Erythroblast (primary cell): ENCODE data around the gene PACS1.

Experiments
- DNase-seq, 2 experiments: peaks; one replicate each; lab custom pipeline; 2025; lab: John Stamatoyannopoulos, UW
- GATA1 ChIP-seq: IDR thresholded peaks from 2 replicates; pipeline ENCODE4 v1.6.1; 2011; ENCODE audit warnings: low read depth, mild to moderate bottlenecking, control low read depth, low read length, moderate library complexity
- POLR2A ChIP-seq: IDR thresholded peaks from 2 replicates; pipeline ENCODE4 v1.6.1; 2011; ENCODE audit warnings: mild to moderate bottlenecking, low read length

Gene PACS1

GRCh38 chr11:66142370-66143263 is 72.5 kb downstream of the PACS1 start:
- no peak for DNase-seq
- TF ChIP-seq GATA1 (no peak), POLR2A (no peak)

DNA sequence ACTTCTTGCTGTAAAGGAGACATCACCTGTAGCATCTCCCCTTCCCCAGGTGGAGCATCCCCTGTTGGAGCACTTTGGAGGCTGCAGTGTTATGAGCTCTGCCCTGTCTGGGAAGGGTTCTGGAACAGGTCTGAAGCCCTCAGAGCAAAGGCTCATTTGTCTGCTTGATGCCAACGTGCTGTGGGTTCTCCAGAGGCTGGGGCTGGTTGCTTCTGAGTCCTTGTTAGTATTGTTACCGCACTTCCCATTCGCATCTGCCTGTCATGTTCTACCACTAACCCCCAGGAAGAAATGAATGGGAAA is 73.1 kb downstream of the PACS1 start:
- no peak for DNase-seq
- TF ChIP-seq GATA1, result no peak
- TF ChIP-seq POLR2A, result no peak

DNA sequence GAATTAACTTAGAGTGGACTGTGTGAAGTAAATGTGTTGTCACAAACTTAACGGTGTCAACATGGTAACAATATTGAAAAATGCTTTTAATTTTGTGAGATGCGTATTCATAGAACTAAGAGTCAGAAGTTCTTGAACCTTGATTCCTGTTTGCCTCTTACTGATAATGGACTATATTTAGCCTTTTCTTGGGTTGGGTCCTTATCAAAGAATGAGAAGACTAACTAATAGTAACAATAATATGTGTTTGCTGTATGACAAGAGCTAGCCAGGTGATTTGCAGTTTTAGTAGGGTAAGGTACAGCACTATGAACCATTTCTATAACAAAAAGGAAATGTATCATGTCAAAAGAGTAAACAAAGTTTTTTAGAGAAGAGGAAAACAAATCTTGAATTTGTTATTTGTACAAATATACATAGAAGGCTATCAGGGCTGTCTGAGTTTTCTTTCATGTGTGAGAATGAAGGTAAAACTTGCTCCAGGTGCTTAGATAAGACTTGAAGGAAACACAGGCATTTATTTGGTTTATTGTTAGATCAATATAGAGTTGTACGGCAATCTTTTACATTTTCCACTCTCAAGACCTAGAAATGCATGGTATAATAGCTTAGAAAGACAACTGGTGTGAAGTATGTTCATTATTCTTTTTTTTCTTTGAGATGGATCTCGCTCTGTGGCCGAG is 74.1 kb downstream of the PACS1 start:
- TF ChIP-seq POLR2A, result no peak
- no peak for TF ChIP-seq GATA1
- no peak for DNase-seq

DNA sequence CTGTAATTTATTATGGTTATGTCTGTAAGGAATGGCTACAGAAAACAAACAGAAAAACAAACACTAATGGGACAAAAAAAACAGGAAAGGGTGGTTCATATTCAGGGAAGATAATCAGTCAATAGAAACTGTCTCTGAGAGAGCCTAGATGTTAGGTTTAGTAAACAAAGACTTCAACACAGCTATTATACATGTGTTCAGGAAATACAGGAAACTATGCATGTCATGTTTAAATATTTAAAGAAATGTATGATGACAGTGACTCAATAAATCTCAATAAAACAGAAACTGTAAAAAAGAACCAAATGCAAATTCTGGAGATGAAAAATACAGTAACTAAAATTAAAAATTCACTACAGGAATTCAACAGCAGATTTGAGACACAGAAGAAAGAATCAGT is 76.0 kb downstream of the PACS1 start:
- no peak for DNase-seq
- TF ChIP-seq GATA1 (no peak), POLR2A (no peak)

GRCh38 chr11:66146940-66147339 is 76.9 kb downstream of the PACS1 start:
- no peak for TF ChIP-seq GATA1
- no peak for TF ChIP-seq POLR2A
- no peak for DNase-seq

DNA sequence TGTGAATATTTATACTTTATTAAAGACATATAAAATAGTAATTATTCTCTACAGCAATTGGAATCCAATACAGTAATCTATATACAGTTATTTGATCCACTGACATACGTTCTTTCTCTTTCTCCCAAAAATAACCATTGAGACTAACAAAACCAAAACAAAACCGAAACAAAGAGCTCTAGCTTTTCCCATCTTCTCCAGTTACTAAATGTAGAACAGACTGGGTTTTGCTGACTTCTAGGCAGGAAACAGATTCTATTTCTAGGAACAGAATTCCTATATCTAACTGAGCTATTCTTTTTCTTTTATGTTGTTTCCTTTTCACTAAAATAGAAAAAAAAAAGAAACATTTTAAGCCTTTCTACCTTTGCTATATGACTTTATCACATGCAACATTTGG is 80.1 kb downstream of the PACS1 start:
- no peak for TF ChIP-seq POLR2A
- no peak for TF ChIP-seq GATA1
- no peak for DNase-seq

DNA sequence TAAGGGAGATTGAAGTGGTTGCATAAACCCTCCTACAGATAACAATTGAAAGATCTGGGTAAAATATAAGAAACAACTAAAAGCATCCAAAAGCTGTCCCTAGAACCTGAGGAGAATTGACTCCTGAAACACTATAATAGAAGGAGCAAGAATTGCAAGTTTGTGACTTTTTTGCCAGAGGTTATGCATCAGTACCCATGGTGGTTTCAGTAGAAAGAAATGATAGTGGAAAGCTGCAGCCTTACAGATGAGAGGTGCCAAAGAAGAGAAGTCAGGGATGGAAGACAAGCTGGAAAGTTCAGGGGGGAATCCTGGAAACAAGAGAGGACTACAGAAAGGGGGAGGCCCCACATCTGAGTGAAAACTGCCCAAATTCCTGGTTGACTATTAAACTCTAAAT is 80.7 kb downstream of the PACS1 start:
- no peak for DNase-seq
- no peak for TF ChIP-seq POLR2A
- no peak for TF ChIP-seq GATA1

- no peak for DNase-seq
- TF ChIP-seq POLR2A, result no peak
- TF ChIP-seq GATA1, result no peak
These were observed 81.2 kb downstream of the PACS1 start for GRCh38 chr11:66151273-66151672.

GRCh38 chr11:66154109-66154508 is 84.0 kb downstream of the PACS1 start:
- TF ChIP-seq POLR2A (no peak), GATA1 (no peak)
- DNase-seq, result no peak

GRCh38 chr11:66155387-66156073 is 85.5 kb downstream of the PACS1 start:
- TF ChIP-seq GATA1, result no peak
- TF ChIP-seq POLR2A, result no peak
- DNase-seq, result no peak

DNA sequence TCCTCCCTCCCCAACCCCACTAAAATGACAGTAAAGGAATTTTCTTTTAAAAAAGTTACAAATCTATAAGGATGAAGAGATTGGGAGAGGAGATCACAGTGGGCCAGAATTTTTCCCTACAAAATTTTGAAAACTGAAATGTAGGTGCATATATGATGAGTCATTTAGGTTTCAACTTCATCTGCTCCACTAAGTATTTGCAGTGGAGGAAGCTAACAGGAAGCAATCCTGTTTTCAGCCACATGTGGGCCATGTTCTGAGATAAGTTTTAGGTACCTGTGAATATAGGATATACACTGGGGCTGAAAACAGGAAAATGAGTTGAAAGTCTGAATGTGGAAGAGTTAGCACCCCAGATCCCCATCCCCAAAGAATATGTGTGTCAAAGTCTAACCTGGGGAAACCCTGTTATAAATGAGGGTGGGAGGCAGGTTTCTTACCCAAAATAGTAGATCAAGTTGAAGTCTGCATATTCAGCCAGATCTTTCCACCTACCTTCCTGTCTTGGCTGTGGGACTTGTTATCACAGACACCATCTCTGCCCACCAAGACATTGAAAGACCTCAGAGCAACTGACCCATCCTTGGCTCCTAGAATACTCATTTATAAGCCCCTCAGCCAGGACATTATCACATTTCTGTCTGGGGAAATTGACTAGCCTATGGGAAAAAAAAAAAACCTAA is 87.3 kb downstream of the PACS1 start:
- DNase-seq, result no peak
- no peak for TF ChIP-seq GATA1
- TF ChIP-seq POLR2A, result no peak

DNA sequence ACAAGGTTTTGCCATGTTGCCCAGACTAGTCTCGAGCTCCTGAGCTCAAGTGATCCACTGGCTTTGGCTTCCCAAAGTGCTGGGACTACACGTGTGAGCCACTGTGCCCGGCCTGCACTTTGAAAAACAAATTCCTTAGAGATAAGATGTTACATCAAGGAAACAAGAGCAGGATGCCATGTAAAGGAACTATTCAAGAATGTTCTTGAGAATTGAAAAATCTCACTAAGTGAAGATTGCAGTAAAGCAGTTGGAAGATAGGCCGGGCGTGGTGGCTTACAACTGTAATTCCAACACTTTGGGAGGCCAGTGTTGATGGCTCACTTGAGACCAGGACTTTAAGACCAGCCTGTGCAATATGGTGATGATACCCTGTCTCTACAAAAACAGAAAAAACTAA is 88.1 kb downstream of the PACS1 start:
- TF ChIP-seq POLR2A (no peak), GATA1 (no peak)
- DNase-seq, result no peak

- no peak for TF ChIP-seq GATA1
- no peak for TF ChIP-seq POLR2A
- DNase-seq, result no peak
These were observed 89.4 kb downstream of the PACS1 start for GRCh38 chr11:66159324-66159984.

DNA sequence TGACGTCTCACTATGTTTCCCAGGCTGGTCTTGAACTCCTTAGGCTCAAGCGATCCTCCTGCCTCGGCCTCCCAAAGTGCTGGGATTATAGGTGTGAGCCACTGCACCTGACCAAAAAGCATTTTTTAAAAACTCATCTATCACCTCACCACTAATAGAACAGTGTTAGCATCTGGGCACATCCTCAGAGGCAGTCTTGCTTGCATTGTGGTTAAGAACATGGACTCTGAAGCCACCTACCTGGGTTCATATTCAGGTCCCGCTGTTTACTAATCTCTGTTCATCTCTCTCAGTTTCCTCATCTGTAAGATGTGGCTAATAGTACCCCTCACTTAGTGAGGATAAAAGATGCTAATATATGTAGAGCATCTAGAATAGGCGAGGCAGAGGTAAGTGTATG is 90.6 kb downstream of the PACS1 start:
- no peak for DNase-seq
- TF ChIP-seq GATA1 (no peak), POLR2A (no peak)
